GM10266 (cell line): Measurements from ENCODE around the gene POLR3GL.

ENCODE experiments used
- DNase-seq: peaks from one replicate; pipeline ENCODE4 v3.0.0; 2012; ENCODE audit errors: extremely low spot score
- TF ChIP-seq, protein P1 (sequence below): IDR thresholded peaks from 2 replicates; pipeline ENCODE4 v1.5.1; 2012; ENCODE audit warnings: mild to moderate bottlenecking, low read depth; ENCODE audit not compliant: control insufficient read depth, insufficient read depth; ENCODE audit errors: missing control alignments

The POLR3GL gene

DNA sequence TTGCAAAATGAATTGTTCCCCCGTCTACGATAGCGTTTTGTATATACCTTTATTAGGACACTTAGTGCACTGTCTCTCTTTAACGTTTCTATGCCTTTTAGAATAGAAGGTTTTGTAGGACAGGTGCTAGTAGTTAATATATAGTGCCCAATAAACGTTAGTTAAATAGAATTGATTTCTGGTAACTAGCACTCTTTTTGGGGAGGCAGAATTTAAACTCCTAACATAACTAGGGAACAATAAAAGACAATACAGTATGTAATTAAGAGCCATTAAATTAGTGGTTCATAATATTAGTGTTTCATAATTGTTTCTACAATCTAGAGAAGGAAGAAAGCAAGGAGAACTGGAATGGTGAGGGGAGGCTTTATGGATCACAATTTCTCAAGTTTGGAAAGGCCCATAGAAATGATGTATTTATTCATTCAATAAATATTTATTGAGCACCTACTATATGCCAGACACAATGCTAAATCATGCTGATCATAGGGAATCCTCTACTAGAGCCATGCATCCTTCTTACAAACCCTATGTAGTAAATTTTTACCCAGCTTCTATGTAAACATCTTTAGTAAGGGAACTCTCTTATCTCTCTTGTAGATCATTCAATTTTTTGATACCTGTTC lies 742 bp downstream of the POLR3GL start:
- TF ChIP-seq, protein P1, sequence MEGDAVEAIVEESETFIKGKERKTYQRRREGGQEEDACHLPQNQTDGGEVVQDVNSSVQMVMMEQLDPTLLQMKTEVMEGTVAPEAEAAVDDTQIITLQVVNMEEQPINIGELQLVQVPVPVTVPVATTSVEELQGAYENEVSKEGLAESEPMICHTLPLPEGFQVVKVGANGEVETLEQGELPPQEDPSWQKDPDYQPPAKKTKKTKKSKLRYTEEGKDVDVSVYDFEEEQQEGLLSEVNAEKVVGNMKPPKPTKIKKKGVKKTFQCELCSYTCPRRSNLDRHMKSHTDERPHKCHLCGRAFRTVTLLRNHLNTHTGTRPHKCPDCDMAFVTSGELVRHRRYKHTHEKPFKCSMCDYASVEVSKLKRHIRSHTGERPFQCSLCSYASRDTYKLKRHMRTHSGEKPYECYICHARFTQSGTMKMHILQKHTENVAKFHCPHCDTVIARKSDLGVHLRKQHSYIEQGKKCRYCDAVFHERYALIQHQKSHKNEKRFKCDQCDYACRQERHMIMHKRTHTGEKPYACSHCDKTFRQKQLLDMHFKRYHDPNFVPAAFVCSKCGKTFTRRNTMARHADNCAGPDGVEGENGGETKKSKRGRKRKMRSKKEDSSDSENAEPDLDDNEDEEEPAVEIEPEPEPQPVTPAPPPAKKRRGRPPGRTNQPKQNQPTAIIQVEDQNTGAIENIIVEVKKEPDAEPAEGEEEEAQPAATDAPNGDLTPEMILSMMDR: no peak
- no peak for DNase-seq

DNA sequence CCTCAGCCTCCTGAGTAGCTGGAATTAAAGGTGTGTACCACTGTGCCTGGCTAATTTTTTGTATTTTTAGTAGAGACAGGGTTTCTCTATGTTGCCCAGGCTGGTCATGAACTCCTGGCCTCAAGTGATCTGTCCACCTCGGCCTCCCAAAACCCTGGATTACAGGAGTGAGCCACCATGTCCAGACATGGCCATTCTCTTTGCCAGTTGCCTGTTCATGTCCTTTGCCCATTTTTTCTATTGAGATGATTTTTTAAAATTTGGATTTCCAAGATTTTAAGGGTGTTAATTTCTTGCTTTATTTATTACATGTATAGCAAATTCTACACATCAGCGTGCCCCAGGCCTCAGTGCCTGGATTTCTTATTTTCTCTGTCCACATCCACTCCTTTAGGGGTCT lies 2.8 kb downstream of the POLR3GL start:
- DNase-seq: no peak
- TF ChIP-seq, protein P1: no peak

DNA sequence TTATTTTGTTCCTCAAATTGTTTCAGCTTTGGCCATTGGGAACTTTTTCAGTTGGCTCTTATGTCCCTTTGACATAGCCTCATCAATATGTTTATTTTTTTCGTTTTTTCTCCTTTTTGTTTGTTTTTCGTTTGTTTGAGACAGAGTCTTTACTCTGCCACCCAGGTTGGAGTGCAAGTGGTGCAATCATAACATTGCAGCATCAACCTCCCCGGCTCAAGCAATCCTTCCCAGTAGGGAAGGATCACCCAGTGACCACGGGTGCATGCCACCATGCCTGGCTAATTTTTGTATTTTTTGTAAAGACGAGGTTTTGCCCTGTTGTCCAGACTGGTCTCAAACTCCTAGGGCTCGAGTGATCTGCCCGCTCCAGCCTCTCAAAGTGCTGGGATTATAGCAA lies 8.1 kb downstream of the POLR3GL start:
- DNase-seq: no peak
- TF ChIP-seq, protein P1: no peak

DNA sequence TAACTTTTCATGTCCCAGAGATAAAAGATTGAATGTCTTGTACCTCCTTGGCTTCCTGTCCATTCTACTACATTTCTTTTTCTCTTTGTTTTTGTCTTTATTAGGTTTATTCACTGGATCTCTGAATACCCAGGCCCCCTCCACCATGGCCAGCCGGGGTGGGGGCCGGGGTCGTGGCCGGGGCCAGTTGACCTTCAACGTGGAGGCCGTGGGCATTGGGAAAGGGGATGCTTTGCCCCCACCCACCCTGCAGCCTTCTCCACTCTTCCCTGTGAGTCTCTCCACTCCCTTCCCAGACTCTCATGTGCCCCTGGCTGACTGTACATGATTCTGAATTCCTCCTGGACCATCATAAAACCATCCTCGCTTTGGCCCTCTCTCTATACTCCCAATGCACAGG lies 10.2 kb downstream of the POLR3GL start:
- TF ChIP-seq, protein P1: no peak
- no peak for DNase-seq

DNA sequence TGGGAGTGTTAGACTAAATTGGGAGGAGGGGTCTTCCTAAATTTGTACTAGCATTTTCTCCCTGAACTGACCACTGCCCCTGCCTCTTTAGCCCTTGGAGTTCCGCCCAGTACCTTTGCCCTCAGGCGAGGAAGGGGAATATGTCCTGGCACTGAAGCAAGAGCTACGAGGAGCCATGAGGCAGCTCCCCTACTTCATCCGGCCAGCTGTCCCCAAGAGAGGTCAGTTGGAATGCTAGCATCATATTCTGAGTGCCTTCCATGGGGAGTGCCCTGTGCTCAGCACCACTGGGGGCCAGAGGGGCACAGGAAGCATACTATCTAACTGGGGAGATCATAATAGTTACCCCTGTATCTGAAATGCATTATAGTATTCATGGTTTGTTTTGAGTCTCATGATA lies 10.7 kb downstream of the POLR3GL start:
- no peak for DNase-seq
- TF ChIP-seq, protein P1: no peak

DNA sequence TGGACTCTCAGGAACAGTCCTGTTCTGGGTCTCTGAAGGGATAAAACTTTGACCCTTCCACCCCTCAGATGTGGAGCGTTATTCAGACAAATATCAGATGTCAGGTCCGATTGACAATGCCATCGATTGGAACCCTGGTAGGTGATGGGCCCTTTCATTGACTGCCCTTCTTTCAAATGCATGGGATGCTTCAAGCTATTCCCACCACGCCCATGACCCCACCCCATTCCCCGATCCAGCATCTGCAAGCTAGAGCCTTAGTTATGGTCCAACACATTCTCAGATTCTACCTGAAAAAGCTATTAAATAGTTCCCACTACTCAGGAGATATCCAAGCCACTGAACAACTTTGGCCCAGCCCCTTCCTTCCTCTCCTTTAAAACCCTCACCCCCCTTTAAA lies 12.5 kb downstream of the POLR3GL start:
- DNase-seq: no peak
- TF ChIP-seq, protein P1: no peak

DNA sequence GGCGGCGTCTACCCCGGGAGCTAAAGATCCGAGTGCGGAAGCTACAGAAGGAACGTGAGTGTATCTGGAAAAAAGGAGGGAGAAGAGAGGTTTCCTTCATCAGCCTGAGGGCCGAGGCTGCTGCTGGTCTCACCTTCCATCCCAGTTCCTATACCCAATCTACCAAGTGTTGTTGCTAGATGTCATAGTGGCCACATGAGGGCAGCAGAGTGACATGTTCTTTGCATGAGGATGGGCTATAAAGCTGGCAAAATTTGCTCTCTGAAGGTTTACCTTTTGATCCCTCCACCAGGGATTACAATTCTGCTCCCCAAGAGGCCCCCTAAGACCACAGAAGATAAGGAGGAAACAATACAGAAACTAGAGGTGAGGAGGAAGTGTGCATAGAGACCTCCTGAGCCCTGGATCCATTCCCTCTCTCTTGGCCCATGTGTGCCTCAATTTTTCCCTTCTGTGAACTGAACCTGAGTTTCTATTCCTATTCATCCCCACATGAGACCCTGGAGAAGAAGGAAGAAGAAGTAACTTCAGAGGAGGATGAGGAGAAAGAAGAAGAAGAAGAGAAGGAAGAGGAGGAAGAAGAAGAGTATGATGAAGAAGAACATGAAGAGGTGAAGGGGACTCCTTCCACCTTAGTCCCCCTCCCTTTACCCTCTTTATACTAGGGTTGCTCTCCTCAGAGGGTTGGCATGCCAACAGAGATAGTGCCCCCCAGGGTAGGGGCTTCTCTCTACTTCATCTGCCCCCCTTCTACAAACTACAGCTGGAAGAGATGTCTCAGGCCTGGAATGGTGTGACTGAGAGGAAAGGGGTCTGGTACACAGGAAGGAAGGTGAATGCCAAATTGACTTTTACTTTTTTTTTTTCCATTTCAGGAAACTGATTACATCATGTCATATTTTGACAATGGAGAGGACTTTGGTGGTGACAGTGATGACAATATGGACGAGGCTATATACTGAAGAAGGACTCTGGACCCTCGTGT lies 13.3 kb downstream of the POLR3GL start:
- TF ChIP-seq, protein P1: peak; percentile 83
- DNase-seq: peak; percentile 82
